ENCODE results near the gene SLC35C1.

DNA sequence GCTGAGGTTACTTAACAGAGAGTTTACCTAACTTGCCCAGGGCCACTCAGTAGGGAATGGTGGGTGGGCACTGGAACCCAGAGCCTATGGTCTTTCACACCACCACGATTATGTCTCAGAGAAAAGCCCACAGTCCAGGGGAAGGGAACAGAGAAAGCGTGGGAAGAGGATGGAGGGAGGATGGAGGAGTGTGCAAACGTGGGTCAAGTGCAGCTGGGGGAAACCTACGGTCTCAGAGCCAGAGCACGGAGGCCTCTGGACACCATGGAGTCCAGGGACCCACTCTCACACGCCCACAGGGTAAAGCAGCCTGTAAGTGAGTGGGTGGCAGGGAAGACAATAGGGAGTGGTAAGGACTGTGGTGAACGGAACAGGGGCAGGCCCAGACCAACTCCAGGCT lies 47.3 kb upstream of the SLC35C1 start:
- TF ChIP-seq, protein P1, sequence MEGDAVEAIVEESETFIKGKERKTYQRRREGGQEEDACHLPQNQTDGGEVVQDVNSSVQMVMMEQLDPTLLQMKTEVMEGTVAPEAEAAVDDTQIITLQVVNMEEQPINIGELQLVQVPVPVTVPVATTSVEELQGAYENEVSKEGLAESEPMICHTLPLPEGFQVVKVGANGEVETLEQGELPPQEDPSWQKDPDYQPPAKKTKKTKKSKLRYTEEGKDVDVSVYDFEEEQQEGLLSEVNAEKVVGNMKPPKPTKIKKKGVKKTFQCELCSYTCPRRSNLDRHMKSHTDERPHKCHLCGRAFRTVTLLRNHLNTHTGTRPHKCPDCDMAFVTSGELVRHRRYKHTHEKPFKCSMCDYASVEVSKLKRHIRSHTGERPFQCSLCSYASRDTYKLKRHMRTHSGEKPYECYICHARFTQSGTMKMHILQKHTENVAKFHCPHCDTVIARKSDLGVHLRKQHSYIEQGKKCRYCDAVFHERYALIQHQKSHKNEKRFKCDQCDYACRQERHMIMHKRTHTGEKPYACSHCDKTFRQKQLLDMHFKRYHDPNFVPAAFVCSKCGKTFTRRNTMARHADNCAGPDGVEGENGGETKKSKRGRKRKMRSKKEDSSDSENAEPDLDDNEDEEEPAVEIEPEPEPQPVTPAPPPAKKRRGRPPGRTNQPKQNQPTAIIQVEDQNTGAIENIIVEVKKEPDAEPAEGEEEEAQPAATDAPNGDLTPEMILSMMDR (IDR thresholded peaks at IDR 0.05), result no peak
- no peak for TF ChIP-seq POLR2A (IDR thresholded peaks at IDR 0.05)
